ENCODE data around the gene HMCES.

- TF ChIP-seq CTCF (IDR thresholded peaks at IDR 0.05) (no peak), ELF1 (IDR thresholded peaks at IDR 0.05) (no peak), CHD2 (IDR thresholded peaks at IDR 0.05; ENCODE audit: low read length, partially characterized antibody) (no peak), PBX3 (IDR thresholded peaks at IDR 0.05) (no peak)
Observed at GRCh38 chr3:129248286-129248979, 30.2 kb upstream of the HMCES start.
